ENCODE measurements around the gene PIK3R3.

PIK3R3 gene

GRCh38 chr1:46153228-46153627 lies 20.8 kb upstream of the PIK3R3 start:
- H3K9me3 ChIP-seq (ENCODE audit: insufficient read depth, low read length): no peaks in the 10 kb centered on the region
- H3K9ac ChIP-seq (ENCODE audit: low read length): no peak overlapping the region
- no peak overlapping the region for H3K4me2 ChIP-seq (ENCODE audit: low read depth, low read length, poor library complexity, severe bottlenecking)
- H3K9me2 ChIP-seq (replicated peaks; ENCODE audit: insufficient read depth, low read length): no peaks in the 10 kb centered on the region
- no peak for TF ChIP-seq CTCF (IDR thresholded peaks at IDR 0.05; ENCODE audit: insufficient read depth, low read length, poor library complexity, severe bottlenecking)
- TF ChIP-seq EZH2phosphoT487 (conservative IDR thresholded peaks at IDR 0.05; ENCODE audit: low read length): no peak
- no peaks in the 10 kb centered on the region for H3K79me2 ChIP-seq (ENCODE audit: insufficient read depth, low read length)
- H3K36me3 ChIP-seq (ENCODE audit: low read length): no peaks in the 10 kb centered on the region
- H2AFZ ChIP-seq (ENCODE audit: low read depth, low read length, severe bottlenecking): no peak overlapping the region
- H3K4me3 ChIP-seq (ENCODE audit: insufficient read depth, low read length, poor library complexity, severe bottlenecking): no peak overlapping the region
- H3K27ac ChIP-seq (ENCODE audit: low read depth, low read length): no peak overlapping the region
- no peaks in the 10 kb centered on the region for H4K20me1 ChIP-seq (ENCODE audit: low read depth, low read length)
- no peaks in the 10 kb centered on the region for H3K27me3 ChIP-seq (ENCODE audit: low read length)
- H3F3A ChIP-seq (ENCODE audit: insufficient read depth): no peaks in the 10 kb centered on the region

GRCh38 chr1:46152016-46152415 lies 19.6 kb upstream of the PIK3R3 start:
- Histone ChIP-seq H3K4me3 (ENCODE audit: insufficient read depth, low read length, poor library complexity, severe bottlenecking) (no peak overlapping the region), H3K27me3 (ENCODE audit: low read length) (no peaks in the 10 kb centered on the region), H2AFZ (ENCODE audit: low read depth, low read length, severe bottlenecking) (no peak overlapping the region)

GRCh38 chr1:46150085-46150484 lies 17.7 kb upstream of the PIK3R3 start:
- no peak overlapping the region for H3K9ac ChIP-seq (ENCODE audit: low read length)
- H3K79me2 ChIP-seq (ENCODE audit: insufficient read depth, low read length): no peaks in the 10 kb centered on the region
- H3F3A ChIP-seq (ENCODE audit: insufficient read depth): no peaks in the 10 kb centered on the region
- H3K4me3 ChIP-seq (ENCODE audit: insufficient read depth, low read length, poor library complexity, severe bottlenecking): no peak overlapping the region
- no peak overlapping the region for H3K27ac ChIP-seq (ENCODE audit: low read depth, low read length)
- no peaks in the 10 kb centered on the region for H3K36me3 ChIP-seq (ENCODE audit: low read length)
- TF ChIP-seq CTCF (IDR thresholded peaks at IDR 0.05; ENCODE audit: insufficient read depth, low read length, poor library complexity, severe bottlenecking): no peak
- no peak for TF ChIP-seq EZH2phosphoT487 (conservative IDR thresholded peaks at IDR 0.05; ENCODE audit: low read length)
- no peaks in the 10 kb centered on the region for H4K20me1 ChIP-seq (ENCODE audit: low read depth, low read length)
- H3K9me2 ChIP-seq (replicated peaks; ENCODE audit: insufficient read depth, low read length): no peaks in the 10 kb centered on the region
- no peaks in the 10 kb centered on the region for H3K27me3 ChIP-seq (ENCODE audit: low read length)
- H3K4me2 ChIP-seq (ENCODE audit: low read depth, low read length, poor library complexity, severe bottlenecking): no peak overlapping the region
- H3K9me3 ChIP-seq (ENCODE audit: insufficient read depth, low read length): no peaks in the 10 kb centered on the region
- H2AFZ ChIP-seq (ENCODE audit: low read depth, low read length, severe bottlenecking): no peak overlapping the region

More at GRCh38 chr1:46152016-46152415, 19.6 kb upstream of the PIK3R3 start:
- Histone ChIP-seq H3K27ac (ENCODE audit: low read depth, low read length) (no peak overlapping the region), H3F3A (ENCODE audit: insufficient read depth) (no peaks in the 10 kb centered on the region), H3K36me3 (ENCODE audit: low read length) (no peaks in the 10 kb centered on the region), H3K9me2 (replicated peaks; ENCODE audit: insufficient read depth, low read length) (no peaks in the 10 kb centered on the region), H3K9ac (ENCODE audit: low read length) (no peak overlapping the region), H3K79me2 (ENCODE audit: insufficient read depth, low read length) (no peaks in the 10 kb centered on the region), H3K9me3 (ENCODE audit: insufficient read depth, low read length) (no peaks in the 10 kb centered on the region), H3K4me2 (ENCODE audit: low read depth, low read length, poor library complexity, severe bottlenecking) (no peak overlapping the region), H4K20me1 (ENCODE audit: low read depth, low read length) (no peaks in the 10 kb centered on the region)
- TF ChIP-seq CTCF (IDR thresholded peaks at IDR 0.05; ENCODE audit: insufficient read depth, low read length, poor library complexity, severe bottlenecking) (no peak), EZH2phosphoT487 (conservative IDR thresholded peaks at IDR 0.05; ENCODE audit: low read length) (no peak)
